CD4-positive, alpha-beta memory T cell (primary cell): ENCODE results near the gene C16orf74. TPM values are rescaled to one million over a fixed set of nuclear protein-coding genes. Genes with fewer than 3 reads are reported as not detected.

Experiments
- CTCF ChIA-PET: fragments of 350-600 bp; sonication (Branson Sonifier 250); formaldehyde crosslinking; loops from one replicate; lab custom pipeline; 2021; ENCODE audit warnings: inconsistent platforms; ENCODE audit not compliant: partially characterized antibody; lab: Charles Lee
- POLR2A ChIA-PET: fragments of 350-600 bp; sonication (Branson Sonifier 250); formaldehyde crosslinking; loops from one replicate; lab custom pipeline; 2021; ENCODE audit not compliant: partially characterized antibody; lab: Charles Lee
- DNase-seq, 5 donors: peaks; one replicate each; pipeline versions ENCODE4 v3.0.0 to v3.0.0-alpha.2; 2020 to 2022; ENCODE audit warnings: mixed read lengths in 1 of 5
- H3K27ac ChIP-seq: one replicate; pipeline ENCODE4 v1.7.0; 2013; ENCODE audit warnings: low read depth, low read length
- H3K27me3 ChIP-seq: 2 replicates; pipeline ENCODE4 v1.7.0; 2013; ENCODE audit warnings: mild to moderate bottlenecking, low read length, moderate library complexity; ENCODE audit not compliant: insufficient read depth
- H3K36me3 ChIP-seq: 2 replicates; pipeline ENCODE4 v1.7.0; 2013; ENCODE audit warnings: mild to moderate bottlenecking, low read length, moderate library complexity; ENCODE audit not compliant: insufficient read depth
- H3K4me1 ChIP-seq: 2 replicates; pipeline ENCODE4 v1.7.0; 2013; ENCODE audit warnings: mild to moderate bottlenecking, low read length, moderate library complexity; ENCODE audit not compliant: insufficient read depth
- H3K4me3 ChIP-seq, 2 donors: one replicate each; pipeline ENCODE4 v1.7.0; 2013; ENCODE audit warnings: low read length in 2 of 2, mild to moderate bottlenecking in 1 of 2
- H3K9me3 ChIP-seq, 2 donors: one replicate each; pipeline ENCODE4 v1.7.0; 2013; ENCODE audit warnings: low read length in 2 of 2, control low read depth in 1 of 2; ENCODE audit not compliant: control insufficient read depth in 1 of 2
- H3K27ac Mint-ChIP-seq, 7 donors: one replicate each; pipeline ENCODE4 v1.8.0; 2020 to 2021; ENCODE audit warnings: mixed read lengths in 7 of 7, mild to moderate bottlenecking in 6 of 7, inconsistent platforms in 3 of 7, moderate library complexity in 3 of 7
- H3K27me3 Mint-ChIP-seq, 2 donors: one replicate each; pipeline ENCODE4 v1.8.0; 2020 to 2021; ENCODE audit warnings: mixed read lengths in 2 of 2
- H3K36me3 Mint-ChIP-seq, 2 donors: one replicate each; pipeline ENCODE4 v1.8.0; 2020 to 2021; ENCODE audit warnings: mixed read lengths in 2 of 2, inconsistent platforms in 1 of 2, mild to moderate bottlenecking in 1 of 2
- H3K4me1 Mint-ChIP-seq, 4 donors: one replicate each; pipeline ENCODE4 v1.8.0; 2020 to 2021; ENCODE audit warnings: mixed read lengths in 4 of 4, mild to moderate bottlenecking in 1 of 4
- H3K4me3 Mint-ChIP-seq, 8 donors: one replicate each; pipeline ENCODE4 v1.8.0; 2020 to 2021; ENCODE audit warnings: mixed read lengths in 8 of 8, mild to moderate bottlenecking in 7 of 8, moderate library complexity in 6 of 8, inconsistent platforms in 3 of 8
- H3K9me3 Mint-ChIP-seq, 8 donors: one replicate each; pipeline ENCODE4 v1.8.0; 2020 to 2021; ENCODE audit warnings: mixed read lengths in 8 of 8, mild to moderate bottlenecking in 5 of 8, inconsistent platforms in 3 of 8, moderate library complexity in 1 of 8
- intact Hi-C: fragments of 100-400 bp; cut with micrococcal nuclease; formaldehyde crosslinking; loops from one replicate; pipeline ENCODE4 v1.15.1; 2023
- polyA plus RNA-seq, 2 donors: library from polyadenylated mRNA; unstranded; fragments of 300-500 nt; fragmentation: Illumina TruSeq; gene quantifications; one replicate each; pipeline ENCODE4 v1.2.3, GENCODE V29; 2021
- total RNA-seq, 2 experiments: library from RNA; stranded (reverse); gene quantifications; one replicate each; pipeline ENCODE4 v1.2.3, GENCODE V29; 2021

C16orf74 gene
- total and polyA plus RNA-seq, 4 experiments from 2014 or later, result 11.7 to 16.5 (median 14.3) TPM

- POLR2A ChIA-PET, result no interaction called here
- H3K27ac ChIP-seq, result no peak overlapping the region
- peaks cover 9 to 14% of the 10 kb centered on the region in 2 donors for H3K27me3 Mint-ChIP-seq
These were observed 52.4 kb downstream of the C16orf74 start for GRCh38 chr16:85698459-85698891.

GRCh38 chr16:85697431-85697830 is 53.5 kb downstream of the C16orf74 start:
- Mint-ChIP-seq H3K4me3 (no peak overlapping the region), H3K4me1 (no peaks in the 10 kb centered on the region), H3K27me3 (peaks cover 10 to 14% of the 10 kb centered on the region in 2 donors), H3K27ac (no peak overlapping the region), H3K36me3 (no peaks in the 10 kb centered on the region), H3K9me3 (peaks cover 0 to 7% (median 0%) of the 10 kb centered on the region in 8 donors)
- ChIA-PET CTCF (no interaction called here), POLR2A (interaction anchor here (1.3 kb wide), 1 partner anchor 17 kb away, joined by 3 read pairs; no protein-coding TSS in a partner anchor)
- Histone ChIP-seq H3K4me3 (no peak overlapping the region), H3K27me3 (no peaks in the 10 kb centered on the region), H3K36me3 (no peaks in the 10 kb centered on the region), H3K9me3 (no peaks in the 10 kb centered on the region), H3K27ac (no peak overlapping the region), H3K4me1 (no peaks in the 10 kb centered on the region)
- intact Hi-C loops, result no loop called here
- DNase-seq, result no peak

More at GRCh38 chr16:85698459-85698891, 52.4 kb downstream of the C16orf74 start:
- CTCF ChIA-PET, result no interaction called here
- H3K4me3 ChIP-seq, result no peak overlapping the region
- no peaks in the 10 kb centered on the region for H3K36me3 ChIP-seq
- H3K4me1 ChIP-seq, result no peaks in the 10 kb centered on the region
- Mint-ChIP-seq H3K9me3 (peaks cover 0 to 9% (median 0%) of the 10 kb centered on the region in 8 donors), H3K36me3 (no peaks in the 10 kb centered on the region), H3K4me3 (no peak overlapping the region), H3K4me1 (no peaks in the 10 kb centered on the region), H3K27ac (no peak overlapping the region)
- H3K27me3 ChIP-seq, result no peaks in the 10 kb centered on the region
- no peaks in the 10 kb centered on the region for H3K9me3 ChIP-seq
- intact Hi-C loops, result no loop called here
- DNase-seq, result no peak

GRCh38 chr16:85696781-85697180 is 54.1 kb downstream of the C16orf74 start:
- Mint-ChIP-seq H3K27ac (no peak overlapping the region), H3K4me1 (no peaks in the 10 kb centered on the region), H3K9me3 (peaks cover 0 to 5% (median 0%) of the 10 kb centered on the region in 8 donors), H3K4me3 (no peak overlapping the region), H3K36me3 (no peaks in the 10 kb centered on the region), H3K27me3 (peaks cover 10 to 14% of the 10 kb centered on the region in 2 donors)
- intact Hi-C loops, result no loop called here
- CTCF ChIA-PET, result no interaction called here
- H3K4me3 ChIP-seq, result no peak overlapping the region
- H3K36me3 ChIP-seq, result no peaks in the 10 kb centered on the region
- no peaks in the 10 kb centered on the region for H3K9me3 ChIP-seq
- POLR2A ChIA-PET, result interaction anchor here (1.3 to 1.4 kb wide), 2 partner anchors 16 to 21 kb away, joined by 3 read pairs; no protein-coding TSS in a partner anchor
- H3K27ac ChIP-seq, result no peak overlapping the region
- DNase-seq, result no peak
- H3K4me1 ChIP-seq, result no peaks in the 10 kb centered on the region
- no peaks in the 10 kb centered on the region for H3K27me3 ChIP-seq

DNA sequence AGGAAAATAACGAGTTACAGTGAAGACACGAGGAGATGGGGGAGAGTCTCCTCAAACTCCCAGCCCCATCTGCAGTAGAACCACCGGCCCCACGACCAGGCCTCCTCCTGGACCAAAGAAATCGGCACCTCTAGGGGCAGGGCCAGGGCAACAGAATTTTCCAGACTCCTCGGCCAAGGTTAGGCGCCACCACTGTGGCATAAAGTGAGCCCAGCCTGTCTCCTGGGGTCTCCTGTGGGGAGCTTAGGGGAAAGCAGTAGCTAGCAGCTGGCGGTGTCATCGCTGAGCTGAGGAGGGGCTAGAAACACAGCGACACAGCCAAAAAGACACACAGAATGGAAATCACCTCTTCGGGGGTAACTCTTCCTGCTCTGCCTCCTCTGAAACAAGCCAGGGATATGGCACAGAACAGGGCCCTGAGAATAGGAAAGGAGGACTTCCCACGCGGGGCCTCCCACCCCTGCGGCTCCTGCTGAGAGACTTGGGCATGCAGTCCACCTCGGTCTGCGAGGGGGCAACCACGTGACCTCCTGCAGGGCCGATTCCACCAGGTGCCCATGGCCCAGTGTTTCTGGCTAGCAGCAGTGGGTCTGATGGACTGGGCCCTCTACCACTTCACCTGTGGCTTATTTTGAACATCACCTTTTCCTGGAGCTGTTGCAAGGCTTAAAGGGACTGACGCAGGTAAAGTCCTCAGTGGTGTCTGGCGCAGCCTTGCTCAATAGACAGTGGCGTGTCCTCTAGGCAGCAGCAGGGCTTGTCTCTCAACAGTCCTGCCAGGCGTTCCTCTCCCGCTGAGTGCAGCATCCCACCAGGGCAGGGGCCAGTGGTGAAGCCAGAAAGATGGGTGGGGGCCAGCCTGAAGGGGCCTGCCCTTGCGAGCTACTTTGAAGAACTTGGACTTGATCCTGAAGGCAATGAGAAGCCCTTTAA is 55.4 kb downstream of the C16orf74 start:
- no peak overlapping the region for H3K27ac ChIP-seq
- DNase-seq, result no peak
- Mint-ChIP-seq H3K27ac (no peak overlapping the region), H3K4me1 (no peaks in the 10 kb centered on the region), H3K9me3 (peaks cover 0 to 2% (median 0%) of the 10 kb centered on the region in 8 donors), H3K36me3 (no peaks in the 10 kb centered on the region), H3K4me3 (no peak overlapping the region), H3K27me3 (peaks cover 10 to 14% of the 10 kb centered on the region in 2 donors)
- intact Hi-C loops, result no loop called here
- H3K9me3 ChIP-seq, result no peaks in the 10 kb centered on the region
- H3K4me3 ChIP-seq, result no peak overlapping the region
- no peaks in the 10 kb centered on the region for H3K4me1 ChIP-seq
- ChIA-PET CTCF (no interaction called here), POLR2A (interaction anchor here (1.4 kb wide), 1 partner anchor 19 kb away, joined by 3 read pairs; no protein-coding TSS in a partner anchor)
- no peaks in the 10 kb centered on the region for H3K27me3 ChIP-seq
- H3K36me3 ChIP-seq, result no peaks in the 10 kb centered on the region

DNA sequence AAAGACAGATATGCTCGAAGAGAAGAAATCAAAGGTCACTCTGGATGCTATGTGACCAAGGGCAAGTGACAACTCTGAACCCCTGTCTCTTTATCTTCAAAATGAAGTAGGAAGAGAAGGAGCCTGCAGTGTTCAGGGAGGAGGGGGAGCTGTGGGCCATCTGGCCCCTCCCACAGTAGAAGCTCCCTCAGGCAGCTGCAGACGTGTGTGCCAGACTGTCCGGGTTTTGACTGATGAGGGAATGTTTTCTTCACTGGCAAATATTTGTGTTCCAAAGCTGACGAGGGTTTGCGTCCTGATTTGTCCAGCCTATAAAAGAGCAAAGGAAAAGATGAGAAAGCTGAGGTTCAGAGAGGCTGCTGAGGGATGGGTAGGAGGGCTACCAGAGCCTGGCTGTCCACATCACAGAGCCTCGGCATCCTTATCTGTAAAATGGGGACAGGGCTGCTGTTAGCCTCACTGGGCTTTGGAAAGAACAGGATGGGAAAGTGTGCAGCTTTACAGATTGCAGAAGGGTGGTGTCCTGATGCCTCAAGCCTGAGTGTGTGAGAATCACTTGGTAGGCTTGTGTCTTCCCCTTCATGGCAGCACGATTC is 60.3 kb downstream of the C16orf74 start:
- ChIA-PET CTCF (interaction anchor here (1.0 kb wide), 1 partner anchor 29 kb away, joined by 3 read pairs; no protein-coding TSS in a partner anchor), POLR2A (no interaction called here)
- Mint-ChIP-seq H3K4me3 (peak overlapping the region in 1 of 8 donors; percentile 29), H3K36me3 (no peaks in the 10 kb centered on the region), H3K27ac (no peak overlapping the region), H3K27me3 (peaks cover 4 to 6% of the 10 kb centered on the region in 2 donors), H3K9me3 (no peaks in the 10 kb centered on the region), H3K4me1 (peaks cover 0 to 14% (median 8%) of the 10 kb centered on the region in 4 donors)
- Histone ChIP-seq H3K4me3 (no peak overlapping the region), H3K9me3 (no peaks in the 10 kb centered on the region), H3K27me3 (no peaks in the 10 kb centered on the region), H3K4me1 (peaks cover 23% of the 10 kb centered on the region), H3K27ac (no peak overlapping the region), H3K36me3 (no peaks in the 10 kb centered on the region)
- intact Hi-C loops, result no loop called here
- DNase-seq, result no peak

DNA sequence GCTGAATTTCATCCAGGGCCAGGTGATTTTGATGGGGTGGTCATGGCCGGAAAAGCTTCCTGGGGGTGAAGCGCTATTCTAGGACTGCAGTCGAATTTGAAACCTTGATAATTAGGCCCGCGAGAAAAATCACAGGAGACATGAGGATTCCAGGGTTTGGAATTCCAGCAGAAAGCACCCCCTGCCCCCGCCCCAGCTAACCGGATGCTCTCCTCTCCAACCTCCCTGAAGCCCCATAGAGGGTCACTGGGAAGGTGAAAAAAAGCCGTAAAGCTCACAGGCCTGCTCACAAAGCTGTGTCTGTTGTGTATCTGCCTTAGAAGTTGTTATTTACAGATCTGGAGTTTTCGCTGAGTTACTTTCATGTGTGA is 61.0 kb downstream of the C16orf74 start:
- peaks cover 3% of the 10 kb centered on the region in 2 donors for H3K27me3 Mint-ChIP-seq
- intact Hi-C loops, result loop anchor here (1.0 to 10.0 kb wide), 5 partner anchors 15 to 1575 kb away; partner anchors contain the start of genes COX4I1, EMC8 and MBTPS1
- Histone ChIP-seq H3K4me1 (peaks cover 23% of the 10 kb centered on the region), H3K9me3 (no peaks in the 10 kb centered on the region), H3K27ac (no peak overlapping the region), H3K27me3 (no peaks in the 10 kb centered on the region), H3K36me3 (no peaks in the 10 kb centered on the region), H3K4me3 (no peak overlapping the region)
- POLR2A ChIA-PET, result no interaction called here
- DNase-seq, result no peak
- CTCF ChIA-PET, result interaction anchor here (1.0 kb wide), 1 partner anchor 30 kb away, joined by 3 read pairs; no protein-coding TSS in a partner anchor
- H3K36me3 Mint-ChIP-seq, result no peaks in the 10 kb centered on the region
- peaks cover 0 to 14% (median 8%) of the 10 kb centered on the region in 4 donors for H3K4me1 Mint-ChIP-seq
- H3K27ac Mint-ChIP-seq, result peak overlapping the region in 1 of 7 donors; percentile 24
- H3K4me3 Mint-ChIP-seq, result peak overlapping the region in 4 of 8 donors; percentile 15 to 46 (median 32)
- H3K9me3 Mint-ChIP-seq, result no peaks in the 10 kb centered on the region
